Hepatocyte (in vitro differentiated cells): ENCODE measurements around the gene TTC9B. TPM values are rescaled to one million over a fixed set of nuclear protein-coding genes. Genes with fewer than 3 reads are reported as not detected.

Source experiments
- DNase-seq: peaks from one replicate; pipeline ENCODE4 v3.0.0-alpha.2; 2016; ENCODE audit warnings: low spot score
- H2AFZ ChIP-seq: fragments of 200-600 bp; sonication (generic); 2 replicates; pipeline ENCODE4 v1.6.0; 2016; ENCODE audit warnings: antibody characterized with exemption, mild to moderate bottlenecking
- H3K27ac ChIP-seq: fragments of 200-600 bp; sonication (generic); 2 replicates; pipeline ENCODE4 v1.5.1; 2016; ENCODE audit warnings: mild to moderate bottlenecking
- H3K27me3 ChIP-seq: fragments of 200-600 bp; sonication (generic); 2 replicates; pipeline ENCODE4 v1.6.1; 2016
- H3K36me3 ChIP-seq: fragments of 200-600 bp; sonication (generic); replicated peaks from 2 replicates; pipeline ENCODE4 v1.5.1; 2016; ENCODE audit warnings: low read depth; ENCODE audit not compliant: insufficient read depth
- H3K4me1 ChIP-seq: fragments of 200-600 bp; sonication (generic); 2 replicates; pipeline ENCODE4 v1.5.1; 2016; ENCODE audit warnings: mild to moderate bottlenecking, moderate library complexity; ENCODE audit not compliant: insufficient read depth
- H3K4me2 ChIP-seq: fragments of 200-600 bp; sonication (generic); 2 replicates; pipeline ENCODE4 v1.6.0; 2016
- H3K4me3 ChIP-seq: fragments of 200-600 bp; sonication (generic); 2 replicates; pipeline ENCODE4 v1.5.1; 2016; ENCODE audit warnings: mild to moderate bottlenecking
- H3K79me2 ChIP-seq: fragments of 200-600 bp; sonication (generic); 2 replicates; pipeline ENCODE4 v1.6.0; 2017; ENCODE audit warnings: mild to moderate bottlenecking
- H3K9me2 ChIP-seq: fragments of 200-600 bp; sonication (generic); replicated peaks from 2 replicates; pipeline ENCODE4 v1.6.0; 2017; ENCODE audit warnings: mild to moderate bottlenecking; ENCODE audit not compliant: insufficient read depth
- H3K9me3 ChIP-seq: fragments of 200-600 bp; sonication (generic); 2 replicates; pipeline ENCODE4 v1.5.1; 2016; ENCODE audit warnings: low read depth, mild to moderate bottlenecking
- H4K20me1 ChIP-seq: fragments of 200-600 bp; sonication (generic); 2 replicates; pipeline ENCODE4 v1.6.0; 2016; ENCODE audit warnings: mild to moderate bottlenecking; ENCODE audit not compliant: insufficient read depth, poor library complexity, severe bottlenecking
- EZH2 ChIP-seq: fragments of 200-600 bp; sonication (generic); IDR thresholded peaks from 2 replicates; pipeline ENCODE4 v1.6.1; 2016; ENCODE audit warnings: antibody characterized with exemption, mild to moderate bottlenecking, borderline replicate concordance
- EZH2phosphoT487 ChIP-seq: fragments of 200-600 bp; sonication (generic); IDR thresholded peaks from one replicate; pipeline ENCODE4 v1.6.1; 2018; ENCODE audit warnings: antibody characterized with exemption, mild to moderate bottlenecking, low read depth, moderate library complexity; ENCODE audit not compliant: unreplicated experiment, severe bottlenecking
- WGBS: methylation state at CpG from one replicate; pipeline ENCODE4 v1.1.6; 2016; ENCODE audit warnings: low lambda C conversion rate; ENCODE audit errors: missing lambda C conversion rate; 5-methylcytosine and 5-hydroxymethylcytosine counted together
- polyA plus RNA-seq: library from polyadenylated mRNA; unstranded; fragments of >200 nt; fragmentation: Nextera tagmentation; extraction: Ambion mirVana; gene quantifications from 2 replicates; pipeline ENCODE4 v1.2.1, GENCODE V29; 2016
- total RNA-seq: library from RNA; depleted of rRNA; stranded (reverse); fragments of >200 nt; gene quantifications from 2 replicates; pipeline ENCODE4 v1.2.3, GENCODE V29; 2014
- TF ChIP-seq, protein P1 (sequence below): fragments of 200-600 bp; sonication (generic); IDR thresholded peaks from 2 replicates; pipeline ENCODE4 v1.5.1; 2016; ENCODE audit warnings: antibody characterized with exemption, mild to moderate bottlenecking; ENCODE audit not compliant: poor library complexity

The TTC9B gene
- total and polyA plus RNA-seq, 2 experiments from 2014 or later: 0.21 TPM; not detected in 1

DNA sequence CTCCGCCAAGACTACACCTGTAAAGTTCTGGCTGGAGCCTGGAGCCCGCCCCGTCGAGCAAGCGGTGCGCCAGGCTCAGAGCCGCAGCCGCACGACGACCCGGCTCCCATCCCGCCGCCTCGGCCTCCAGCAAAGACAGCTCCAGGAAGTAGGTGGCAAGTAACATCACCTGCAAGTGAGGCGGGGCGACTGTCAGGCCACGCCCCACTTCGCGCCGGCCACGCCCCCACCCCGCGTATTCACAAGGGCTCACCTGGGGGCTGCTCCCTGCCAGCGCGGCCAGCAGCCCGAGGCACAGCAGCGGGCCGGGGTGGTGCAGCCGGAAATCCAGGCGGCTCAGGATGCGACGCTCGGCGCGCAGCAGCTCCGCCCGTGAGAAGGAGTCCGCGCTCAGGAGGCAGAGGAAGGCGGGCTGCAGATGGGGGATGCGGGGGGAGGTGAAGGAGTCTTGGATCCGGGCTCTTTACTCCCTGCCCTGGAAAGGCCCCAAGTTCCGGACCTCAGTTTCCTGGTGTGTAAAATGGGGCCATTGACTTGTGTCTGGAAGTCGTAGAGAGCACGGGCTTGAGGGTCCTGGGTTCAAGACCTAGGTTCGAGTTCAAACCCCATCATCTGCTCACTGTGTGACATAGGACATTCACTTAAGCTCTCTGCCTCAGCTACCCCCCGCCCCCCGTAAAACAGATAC is 5.1 kb upstream of the TTC9B start:
- Histone ChIP-seq H3K27ac (no peak overlapping the region), H3K27me3 (peaks cover 31% of the 10 kb centered on the region), H3K4me3 (no peak overlapping the region), H3K79me2 (no peaks in the 10 kb centered on the region), H2AFZ (no peak overlapping the region), H3K9me2 (no peaks in the 10 kb centered on the region), H3K4me2 (no peak overlapping the region), H3K4me1 (no peaks in the 10 kb centered on the region), H3K9me3 (no peaks in the 10 kb centered on the region), H4K20me1 (no peaks in the 10 kb centered on the region), H3K36me3 (no peaks in the 10 kb centered on the region)
- WGBS: 64% methylated on average over 41 of the region's 48 CpGs
- no peak for DNase-seq
- no peak for TF ChIP-seq EZH2phosphoT487
- no peak for TF ChIP-seq EZH2
- TF ChIP-seq, protein P1, sequence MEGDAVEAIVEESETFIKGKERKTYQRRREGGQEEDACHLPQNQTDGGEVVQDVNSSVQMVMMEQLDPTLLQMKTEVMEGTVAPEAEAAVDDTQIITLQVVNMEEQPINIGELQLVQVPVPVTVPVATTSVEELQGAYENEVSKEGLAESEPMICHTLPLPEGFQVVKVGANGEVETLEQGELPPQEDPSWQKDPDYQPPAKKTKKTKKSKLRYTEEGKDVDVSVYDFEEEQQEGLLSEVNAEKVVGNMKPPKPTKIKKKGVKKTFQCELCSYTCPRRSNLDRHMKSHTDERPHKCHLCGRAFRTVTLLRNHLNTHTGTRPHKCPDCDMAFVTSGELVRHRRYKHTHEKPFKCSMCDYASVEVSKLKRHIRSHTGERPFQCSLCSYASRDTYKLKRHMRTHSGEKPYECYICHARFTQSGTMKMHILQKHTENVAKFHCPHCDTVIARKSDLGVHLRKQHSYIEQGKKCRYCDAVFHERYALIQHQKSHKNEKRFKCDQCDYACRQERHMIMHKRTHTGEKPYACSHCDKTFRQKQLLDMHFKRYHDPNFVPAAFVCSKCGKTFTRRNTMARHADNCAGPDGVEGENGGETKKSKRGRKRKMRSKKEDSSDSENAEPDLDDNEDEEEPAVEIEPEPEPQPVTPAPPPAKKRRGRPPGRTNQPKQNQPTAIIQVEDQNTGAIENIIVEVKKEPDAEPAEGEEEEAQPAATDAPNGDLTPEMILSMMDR: no peak

DNA sequence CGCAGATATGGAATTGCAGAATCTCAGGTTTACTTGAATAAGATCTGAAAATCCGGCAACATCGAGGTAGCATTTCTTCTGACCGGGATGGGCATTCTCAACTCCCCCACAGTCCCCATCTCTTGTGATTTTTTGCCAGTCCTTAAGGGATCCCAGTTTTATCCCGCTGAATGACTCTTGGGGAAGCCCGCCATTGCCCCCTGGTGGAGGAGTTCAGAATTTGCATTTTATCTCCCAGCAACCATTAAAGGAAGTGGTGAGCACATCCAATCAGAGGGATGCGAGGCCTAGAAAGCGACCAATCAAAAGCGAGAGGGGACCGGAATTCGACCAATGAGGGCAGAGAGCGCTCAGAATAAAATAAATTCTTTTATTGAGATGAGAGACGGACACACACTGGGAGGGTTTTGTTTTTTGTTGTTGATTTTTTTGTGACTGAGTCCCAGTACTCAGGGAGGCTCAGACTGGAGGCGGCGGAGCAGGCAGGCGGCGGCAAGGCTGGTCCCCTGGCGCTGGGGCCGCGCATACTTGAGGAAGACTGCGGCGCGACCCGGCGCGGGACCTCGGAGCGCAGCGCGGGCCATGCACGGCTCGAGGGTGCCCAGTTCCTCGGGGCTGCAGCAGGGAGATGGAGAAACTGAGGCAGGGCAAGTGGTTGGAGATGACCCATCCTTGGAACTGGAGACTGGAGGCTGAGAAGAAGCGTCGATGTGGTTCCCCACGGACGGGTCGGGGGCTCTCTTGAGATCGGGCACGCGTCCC is 3.9 kb upstream of the TTC9B start:
- Histone ChIP-seq H3K79me2 (no peaks in the 10 kb centered on the region), H4K20me1 (no peaks in the 10 kb centered on the region), H3K27ac (no peak overlapping the region), H3K9me3 (no peaks in the 10 kb centered on the region), H3K9me2 (no peaks in the 10 kb centered on the region), H3K4me1 (peaks cover 3% of the 10 kb centered on the region), H3K4me3 (no peak overlapping the region), H3K4me2 (no peak overlapping the region), H2AFZ (no peak overlapping the region), H3K27me3 (peaks cover 42% of the 10 kb centered on the region), H3K36me3 (no peaks in the 10 kb centered on the region)
- no peak for TF ChIP-seq EZH2
- TF ChIP-seq, protein P1: peak; percentile 71
- 77% methylated on average over 41 of the region's 41 CpGs for WGBS
- peak; percentile 82 for DNase-seq

DNA sequence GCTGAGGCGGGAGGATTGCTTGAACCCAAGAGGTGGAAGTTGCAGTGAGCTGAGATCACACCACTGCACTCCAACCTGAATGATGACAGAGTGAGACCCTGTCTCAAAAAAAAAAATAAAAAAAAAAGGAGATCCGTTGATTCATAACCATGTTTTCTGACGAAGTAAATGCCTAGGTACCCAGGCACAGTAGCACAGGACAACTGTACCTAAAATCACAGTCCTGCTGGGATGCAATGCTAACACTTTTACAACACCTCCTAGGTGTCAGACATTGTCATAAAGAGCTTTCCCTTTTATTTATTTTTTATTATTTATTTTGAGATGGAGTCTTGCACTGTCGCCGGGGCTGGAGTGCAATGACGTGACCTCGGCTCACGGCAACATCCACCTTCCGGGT is 2.5 kb upstream of the TTC9B start:
- Histone ChIP-seq H3K27me3 (peaks cover 48% of the 10 kb centered on the region), H3K9me3 (no peaks in the 10 kb centered on the region), H3K4me3 (no peak overlapping the region), H3K27ac (no peak overlapping the region), H4K20me1 (no peaks in the 10 kb centered on the region), H3K36me3 (no peaks in the 10 kb centered on the region), H2AFZ (no peak overlapping the region), H3K9me2 (no peaks in the 10 kb centered on the region), H3K4me2 (no peak overlapping the region), H3K79me2 (no peaks in the 10 kb centered on the region), H3K4me1 (peaks cover 3% of the 10 kb centered on the region)
- DNase-seq: no peak
- WGBS: 86% methylated on average over 9 of the region's 9 CpGs
- TF ChIP-seq EZH2phosphoT487 (no peak), EZH2 (no peak)
- TF ChIP-seq, protein P1: no peak
